Thymus (tissue), 11 donors: ENCODE results near the gene CACNG5. TPM values are rescaled to one million over a fixed set of nuclear protein-coding genes. Genes with fewer than 3 reads are reported as not detected.

Experiments
- DNase-seq, 9 donors: peaks; one replicate each; pipeline ENCODE4 v3.0.0-alpha.2; 2013; ENCODE audit warnings: low spot score in 9 of 9, low read depth in 6 of 9, missing footprints in 1 of 9
- H3K27ac ChIP-seq, 2 donors: one replicate each; pipeline ENCODE4 v1.5.1; 2013; ENCODE audit warnings: control low read depth in 1 of 2, low read depth in 1 of 2, low read length in 1 of 2, mild to moderate bottlenecking in 1 of 2, moderate library complexity in 1 of 2
- H3K27me3 ChIP-seq, 2 donors: one replicate each; pipeline ENCODE4 v1.5.1; 2013; ENCODE audit warnings: low read length in 1 of 2; ENCODE audit not compliant: control insufficient read depth in 2 of 2, insufficient read depth in 1 of 2
- H3K36me3 ChIP-seq, 2 donors: one replicate each; pipeline ENCODE4 v1.5.1; 2013; ENCODE audit warnings: low read length in 1 of 2, mild to moderate bottlenecking in 1 of 2, moderate library complexity in 1 of 2; ENCODE audit not compliant: control insufficient read depth in 2 of 2, insufficient read depth in 2 of 2
- H3K4me1 ChIP-seq, 2 donors: one replicate each; pipeline ENCODE4 v1.5.1; 2013; ENCODE audit warnings: low read length in 2 of 2; ENCODE audit not compliant: control insufficient read depth in 2 of 2, insufficient read depth in 2 of 2
- H3K4me3 ChIP-seq, 2 donors: one replicate each; pipeline ENCODE4 v1.5.1; 2013; ENCODE audit warnings: low read length in 2 of 2, control low read depth in 1 of 2, mild to moderate bottlenecking in 1 of 2
- H3K9me3 ChIP-seq, 2 donors: one replicate each; pipeline ENCODE4 v1.5.1; 2013; ENCODE audit warnings: low read length in 1 of 2, mild to moderate bottlenecking in 1 of 2; ENCODE audit not compliant: control insufficient read depth in 2 of 2, insufficient read depth in 1 of 2
- WGBS: extraction: QIAGEN DNeasy Blood & Tissue Kit; methylation state at CpG from one replicate; pipeline ENCODE4 v1.1.7; 2013; 5-methylcytosine and 5-hydroxymethylcytosine counted together
- polyA plus RNA-seq: library from polyadenylated mRNA; stranded (reverse); fragments of 200-250 nt; gene quantifications from one replicate; pipeline ENCODE4 v1.2.3, GENCODE V29; 2013
- total RNA-seq: library from RNA; stranded (reverse); fragments of 120-200 nt; gene quantifications from one replicate; pipeline ENCODE4 v1.2.4, GENCODE V29; 2013
- donor health status: healthy.

Gene CACNG5
- total and polyA plus RNA-seq, 2 donors = 0.05 TPM

- Histone ChIP-seq H3K27me3 (peaks cover 0 to 2% of the 10 kb centered on the region in 2 donors), H3K9me3 (no peaks in the 10 kb centered on the region), H3K27ac (no peak overlapping the region), H3K4me3 (no peak overlapping the region), H3K36me3 (no peaks in the 10 kb centered on the region), H3K4me1 (no peaks in the 10 kb centered on the region)
- no peak for DNase-seq
- WGBS = 75% methylated on average over 2 of the region's 2 CpGs
These were observed 97.4 kb downstream of the CACNG5 start for GRCh38 chr17:66932311-66932710.

DNA sequence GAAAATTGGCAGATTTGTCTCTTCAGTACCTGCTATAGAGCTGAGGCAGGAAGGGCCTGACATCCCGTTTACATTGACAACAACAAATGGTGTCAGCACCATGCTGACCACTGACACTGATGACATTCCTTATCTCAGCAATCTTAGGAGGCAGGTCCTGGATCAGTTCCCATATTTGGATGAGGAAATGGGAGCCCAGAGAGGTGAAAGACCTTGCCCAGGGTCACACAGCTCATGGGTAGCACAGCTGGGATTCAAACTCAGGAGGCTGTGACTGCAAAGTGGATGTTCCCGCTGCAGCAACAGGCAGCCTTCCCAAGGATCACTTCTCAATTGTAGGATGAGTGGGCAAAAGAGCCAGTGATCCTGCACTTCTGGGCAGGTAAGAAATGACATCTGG is 99.1 kb downstream of the CACNG5 start:
- Histone ChIP-seq H3K4me1 (no peaks in the 10 kb centered on the region), H3K36me3 (no peaks in the 10 kb centered on the region), H3K27ac (no peak overlapping the region), H3K9me3 (no peaks in the 10 kb centered on the region), H3K4me3 (no peak overlapping the region), H3K27me3 (no peaks in the 10 kb centered on the region)
- DNase-seq = no peak
- WGBS = 84% methylated on average over 2 of the region's 2 CpGs

Other genes with a start within 250 kb of the CACNG5 start
- gene CACNG4, start 129.6 kb downstream of the CACNG5 start, total RNA-seq = 0.09 TPM
- gene CACNG4, start 129.6 kb downstream of the CACNG5 start, polyA plus RNA-seq = 0.07 TPM
- 0.42 TPM for gene CACNG1, start 209.4 kb downstream of the CACNG5 start, total RNA-seq
- 2.4 TPM for gene CACNG1, start 209.4 kb downstream of the CACNG5 start, polyA plus RNA-seq